Measurements from ENCODE around the gene HIF1AN.
"Not testable (repeated sequence)": the region's sequence is repeated elsewhere in the genome, so short reads cannot be mapped to it uniquely, and the experiment has no call there.

Gene HIF1AN

GRCh38 chr10:100567826-100568225 lies 32.1 kb downstream of the HIF1AN start:
- TF ChIP-seq CTCF (IDR thresholded peaks at IDR 0.05; ENCODE audit: control insufficient read depth, insufficient read depth, low read depth, low read length, missing control alignments): no peak
- H3K4me3 ChIP-seq (ENCODE audit: control insufficient read depth, low read depth, low read length): no peak overlapping the region
- no peak for DNase-seq (ENCODE audit: low read depth)

GRCh38 chr10:100568912-100569311 lies 33.2 kb downstream of the HIF1AN start:
- TF ChIP-seq CTCF (IDR thresholded peaks at IDR 0.05; ENCODE audit: control insufficient read depth, insufficient read depth, low read depth, low read length, missing control alignments): no peak
- H3K4me3 ChIP-seq (ENCODE audit: control insufficient read depth, low read depth, low read length): no peak overlapping the region
- DNase-seq (ENCODE audit: low read depth): no peak

- no peak for TF ChIP-seq CTCF (IDR thresholded peaks at IDR 0.05; ENCODE audit: control insufficient read depth, insufficient read depth, low read depth, low read length, missing control alignments)
- DNase-seq (ENCODE audit: low read depth): no peak
- no peak overlapping the region for H3K4me3 ChIP-seq (ENCODE audit: control insufficient read depth, low read depth, low read length)
Observed at GRCh38 chr10:100569687-100570481, 34.1 kb downstream of the HIF1AN start.

GRCh38 chr10:100570506-100570905 lies 34.8 kb downstream of the HIF1AN start:
- DNase-seq (ENCODE audit: low read depth): no peak
- H3K4me3 ChIP-seq (ENCODE audit: control insufficient read depth, low read depth, low read length): no peak overlapping the region
- no peak for TF ChIP-seq CTCF (IDR thresholded peaks at IDR 0.05; ENCODE audit: control insufficient read depth, insufficient read depth, low read depth, low read length, missing control alignments)

- no peak overlapping the region for H3K4me3 ChIP-seq (ENCODE audit: control insufficient read depth, low read depth, low read length)
- no peak for DNase-seq (ENCODE audit: low read depth)
- no peak for TF ChIP-seq CTCF (IDR thresholded peaks at IDR 0.05; ENCODE audit: control insufficient read depth, insufficient read depth, low read depth, low read length, missing control alignments)
Observed at GRCh38 chr10:100571084-100571856, 35.5 kb downstream of the HIF1AN start.

- H3K4me3 ChIP-seq (ENCODE audit: control insufficient read depth, low read depth, low read length); DNase-seq (ENCODE audit: low read depth): not testable (repeated sequence)
Observed at GRCh38 chr10:100575146-100575545, 39.4 kb downstream of the HIF1AN start.
